Mesendoderm (in vitro differentiated cells): Measurements from ENCODE around the gene ANXA8. TPM values are rescaled to one million over a fixed set of nuclear protein-coding genes. Genes with fewer than 3 reads are reported as not detected.

Experiments
- DNase-seq: peaks from one replicate; pipeline ENCODE4 v3.0.0; 2013
- H2AK5ac ChIP-seq: 2 replicates; pipeline ENCODE4 v1.6.1; 2013; ENCODE audit warnings: low read length, inconsistent platforms
- H2BK120ac ChIP-seq: 2 replicates; pipeline ENCODE4 v1.6.1; 2013; ENCODE audit warnings: low read depth, mild to moderate bottlenecking, low read length, moderate library complexity, mixed read lengths
- H2BK15ac ChIP-seq: replicated peaks from 2 replicates; pipeline ENCODE4 v1.6.1; 2013; ENCODE audit warnings: low read depth, mild to moderate bottlenecking, moderate library complexity
- H2BK5ac ChIP-seq: 2 replicates; pipeline ENCODE4 v1.6.1; 2013; ENCODE audit warnings: low read length, inconsistent platforms
- H3K18ac ChIP-seq: 2 replicates; pipeline ENCODE4 v1.6.1; 2013; ENCODE audit warnings: mild to moderate bottlenecking, low read length, mixed read lengths
- H3K23ac ChIP-seq: one replicate; pipeline ENCODE4 v1.6.1; 2013; ENCODE audit warnings: low read length
- H3K27ac ChIP-seq: 2 replicates; pipeline ENCODE4 v1.5.1; 2013; ENCODE audit warnings: low read depth, mild to moderate bottlenecking, inconsistent platforms, low read length, moderate library complexity
- H3K27me3 ChIP-seq: 2 replicates; pipeline ENCODE4 v1.6.1; 2013; ENCODE audit warnings: low read length, control low read depth, mild to moderate bottlenecking, inconsistent platforms; ENCODE audit not compliant: insufficient read depth, poor library complexity
- H3K36me3 ChIP-seq: 2 replicates; pipeline ENCODE4 v1.6.1; 2013; ENCODE audit warnings: low read length, inconsistent platforms; ENCODE audit not compliant: control insufficient read depth, insufficient read depth
- H3K4ac ChIP-seq: one replicate; pipeline ENCODE4 v1.6.1; 2013; ENCODE audit warnings: low read depth, mild to moderate bottlenecking, low read length, moderate library complexity
- H3K4me1 ChIP-seq: 2 replicates; pipeline ENCODE4 v1.6.1; 2013; ENCODE audit warnings: low read depth, low read length, inconsistent platforms; ENCODE audit not compliant: control insufficient read depth
- H3K4me2 ChIP-seq: 2 replicates; pipeline ENCODE4 v1.6.1; 2013; ENCODE audit warnings: low read length
- H3K4me3 ChIP-seq: 2 replicates; pipeline ENCODE4 v1.5.1; 2013; ENCODE audit warnings: mild to moderate bottlenecking, low read length
- H3K56ac ChIP-seq: one replicate; pipeline ENCODE4 v1.6.1; 2013; ENCODE audit warnings: low read length
- H3K79me1 ChIP-seq: 2 replicates; pipeline ENCODE4 v1.6.1; 2013; ENCODE audit warnings: low read length, inconsistent platforms
- H3K79me2 ChIP-seq: 2 replicates; pipeline ENCODE4 v1.6.1; 2013; ENCODE audit warnings: mild to moderate bottlenecking, low read length; ENCODE audit not compliant: control insufficient read depth, insufficient read depth
- H3K9ac ChIP-seq: 2 replicates; pipeline ENCODE4 v1.6.1; 2013; ENCODE audit warnings: low read length, inconsistent platforms
- H4K5ac ChIP-seq: one replicate; pipeline ENCODE4 v1.6.1; 2013; ENCODE audit warnings: low read length
- H4K8ac ChIP-seq: one replicate; pipeline ENCODE4 v1.6.1; 2013; ENCODE audit warnings: low read depth, mild to moderate bottlenecking, control low read depth, low read length, moderate library complexity
- WGBS: extraction: QIAGEN DNeasy Blood & Tissue Kit; methylation state at CpG from one replicate; pipeline ENCODE4 v1.1.7; 2013; ENCODE audit warnings: low lambda C conversion rate, missing lambda C conversion rate; ENCODE audit not compliant: insufficient coverage; ENCODE audit errors: extremely low coverage; 5-methylcytosine and 5-hydroxymethylcytosine counted together
- small RNA-seq: library from polyadenylated mRNA; stranded (forward); fragments of <200 nt; extraction: miRNeasy Mini kit (QIAGEN cat#:217004); gene quantifications from one replicate; pipeline ENCODE3, GENCODE V24; 2013; ENCODE audit not compliant: insufficient read depth

ANXA8 gene

GRCh38 chr10:47418966-47419365, 64.9 kb downstream of the ANXA8 start:
- H2BK15ac ChIP-seq = no peak overlapping the region
- H3K36me3 ChIP-seq = no peaks in the 10 kb centered on the region
- no CpG with 5 or more reads among the region's 4 CpGs for WGBS
- H3K79me2 ChIP-seq = no peaks in the 10 kb centered on the region
- H3K79me1 ChIP-seq = no peaks in the 10 kb centered on the region
- H3K4me1 ChIP-seq = no peaks in the 10 kb centered on the region
- no peak overlapping the region for H3K56ac ChIP-seq
- no peak overlapping the region for H3K18ac ChIP-seq
- H3K4me2 ChIP-seq = no peak overlapping the region
- no peak overlapping the region for H3K23ac ChIP-seq
- H4K5ac ChIP-seq = no peak overlapping the region
- no peak overlapping the region for H2BK120ac ChIP-seq
- H3K27ac ChIP-seq = no peak overlapping the region
- no peak overlapping the region for H2BK5ac ChIP-seq
- H3K9ac ChIP-seq = no peak overlapping the region
- H3K4me3 ChIP-seq = no peak overlapping the region
- H4K8ac ChIP-seq = no peak overlapping the region
- no peaks in the 10 kb centered on the region for H3K27me3 ChIP-seq
- H3K4ac ChIP-seq = no peak overlapping the region
- no peak for DNase-seq
- no peak overlapping the region for H2AK5ac ChIP-seq

GRCh38 chr10:47418321-47418720, 65.6 kb downstream of the ANXA8 start:
- Histone ChIP-seq H2BK120ac (no peak overlapping the region), H3K4ac (no peak overlapping the region), H2AK5ac (no peak overlapping the region), H3K4me2 (no peak overlapping the region), H3K36me3 (no peaks in the 10 kb centered on the region), H3K79me1 (no peaks in the 10 kb centered on the region), H3K56ac (no peak overlapping the region), H3K4me3 (no peak overlapping the region), H3K27ac (no peak overlapping the region), H2BK15ac (no peak overlapping the region), H3K27me3 (no peaks in the 10 kb centered on the region), H4K5ac (no peak overlapping the region), H3K18ac (no peak overlapping the region), H4K8ac (no peak overlapping the region), H2BK5ac (no peak overlapping the region), H3K4me1 (no peaks in the 10 kb centered on the region), H3K23ac (no peak overlapping the region), H3K9ac (no peak overlapping the region), H3K79me2 (no peaks in the 10 kb centered on the region)
- WGBS = no CpG with 5 or more reads among the region's 6 CpGs
- no peak for DNase-seq

Small RNAs within 50 kb of the gene (small RNA-seq; reads per million reads assigned to genes)
- gene AL591684.3 (not detected), gene RNA5SP312 (not detected)
